BE2C (cell line): ENCODE measurements around the gene TESK2.
A peak's percentile ranks its signal among the peaks of the same experiment; 100 is the strongest.
"Not testable (repeated sequence)": the region's sequence is repeated elsewhere in the genome, so short reads cannot be mapped to it uniquely, and the experiment has no call there.

Experiments
- DNase-seq: peaks from one replicate; pipeline ENCODE4 v3.0.0-alpha.2; 2020
- H3K27me3 ChIP-seq: fragments of 250-450 bp; sonication (Bioruptor Pico); 2 replicates; pipeline ENCODE4 v1.5.1; 2020; ENCODE audit warnings: mild to moderate bottlenecking
- H3K36me3 ChIP-seq: fragments of 250-450 bp; sonication (Bioruptor Pico); 2 replicates; pipeline ENCODE4 v1.5.1; 2020; ENCODE audit warnings: mild to moderate bottlenecking
- H3K4me1 ChIP-seq: fragments of 250-450 bp; sonication (Bioruptor Pico); 2 replicates; pipeline ENCODE4 v1.5.1; 2020
- H3K4me3 ChIP-seq: 2 replicates; pipeline ENCODE4 v1.5.1; 2011; ENCODE audit warnings: low read depth, low read length
- H3K9me3 ChIP-seq: fragments of 250-450 bp; sonication (Bioruptor Pico); 2 replicates; pipeline ENCODE4 v1.5.1; 2020
- TF ChIP-seq, protein P1 (sequence below): IDR thresholded peaks from 2 replicates; pipeline ENCODE4 v1.5.1; 2012; ENCODE audit warnings: mild to moderate bottlenecking, low read depth, low read length

Gene TESK2

DNA sequence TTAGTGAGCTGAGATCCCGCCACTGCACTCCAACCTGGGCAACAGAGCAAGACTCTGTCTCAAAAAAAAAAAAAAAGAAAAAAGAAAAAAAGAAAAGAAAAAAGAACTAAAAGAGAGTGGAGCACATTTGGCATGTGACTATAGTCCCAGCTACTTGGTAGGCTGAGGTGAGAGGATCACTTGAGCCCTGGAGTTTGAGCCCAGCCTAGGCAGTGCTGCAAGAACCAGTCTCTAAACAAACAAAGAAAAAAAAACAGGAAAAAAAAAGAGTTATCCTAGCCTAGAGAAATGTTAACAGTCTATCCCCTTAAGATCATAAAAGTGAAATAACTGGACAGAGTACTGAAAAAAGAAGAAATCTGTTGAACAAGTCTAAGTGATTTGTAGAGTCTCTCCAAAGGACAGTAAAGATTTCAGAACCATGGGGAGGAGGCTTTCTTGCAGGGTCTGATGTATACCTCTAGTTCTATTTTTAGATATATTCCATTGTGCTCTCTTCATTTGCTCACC is 35.2 kb upstream of the TESK2 start:
- no peaks in the 10 kb centered on the region for H3K36me3 ChIP-seq
- no peaks in the 10 kb centered on the region for H3K4me1 ChIP-seq
- no peak for DNase-seq
- TF ChIP-seq, protein P1, sequence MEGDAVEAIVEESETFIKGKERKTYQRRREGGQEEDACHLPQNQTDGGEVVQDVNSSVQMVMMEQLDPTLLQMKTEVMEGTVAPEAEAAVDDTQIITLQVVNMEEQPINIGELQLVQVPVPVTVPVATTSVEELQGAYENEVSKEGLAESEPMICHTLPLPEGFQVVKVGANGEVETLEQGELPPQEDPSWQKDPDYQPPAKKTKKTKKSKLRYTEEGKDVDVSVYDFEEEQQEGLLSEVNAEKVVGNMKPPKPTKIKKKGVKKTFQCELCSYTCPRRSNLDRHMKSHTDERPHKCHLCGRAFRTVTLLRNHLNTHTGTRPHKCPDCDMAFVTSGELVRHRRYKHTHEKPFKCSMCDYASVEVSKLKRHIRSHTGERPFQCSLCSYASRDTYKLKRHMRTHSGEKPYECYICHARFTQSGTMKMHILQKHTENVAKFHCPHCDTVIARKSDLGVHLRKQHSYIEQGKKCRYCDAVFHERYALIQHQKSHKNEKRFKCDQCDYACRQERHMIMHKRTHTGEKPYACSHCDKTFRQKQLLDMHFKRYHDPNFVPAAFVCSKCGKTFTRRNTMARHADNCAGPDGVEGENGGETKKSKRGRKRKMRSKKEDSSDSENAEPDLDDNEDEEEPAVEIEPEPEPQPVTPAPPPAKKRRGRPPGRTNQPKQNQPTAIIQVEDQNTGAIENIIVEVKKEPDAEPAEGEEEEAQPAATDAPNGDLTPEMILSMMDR, result no peak
- no peaks in the 10 kb centered on the region for H3K9me3 ChIP-seq
- no peaks in the 10 kb centered on the region for H3K27me3 ChIP-seq
- H3K4me3 ChIP-seq, result no peak overlapping the region

DNA sequence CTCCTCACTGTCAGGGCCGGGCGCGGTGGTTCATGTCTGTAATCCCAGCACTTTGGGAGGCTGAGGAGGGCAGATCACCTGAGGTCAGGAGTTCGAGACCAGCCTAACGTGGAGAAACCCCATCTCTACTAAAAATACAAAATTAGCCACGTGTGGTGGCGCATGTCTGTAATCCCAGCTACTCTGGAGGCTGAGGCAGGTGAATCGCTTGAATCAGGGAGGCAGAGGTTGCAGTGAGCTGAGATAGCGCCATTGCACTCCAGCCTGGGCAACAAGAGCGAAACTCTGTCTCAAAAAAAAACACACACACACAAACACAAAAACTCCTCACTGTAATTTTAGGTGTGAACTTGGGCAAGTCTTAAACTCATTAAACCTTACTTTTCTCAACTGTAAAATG is 33.0 kb upstream of the TESK2 start:
- not testable (repeated sequence) for H3K27me3 ChIP-seq, H3K9me3 ChIP-seq, H3K36me3 ChIP-seq, H3K4me3 ChIP-seq, H3K4me1 ChIP-seq, DNase-seq

DNA sequence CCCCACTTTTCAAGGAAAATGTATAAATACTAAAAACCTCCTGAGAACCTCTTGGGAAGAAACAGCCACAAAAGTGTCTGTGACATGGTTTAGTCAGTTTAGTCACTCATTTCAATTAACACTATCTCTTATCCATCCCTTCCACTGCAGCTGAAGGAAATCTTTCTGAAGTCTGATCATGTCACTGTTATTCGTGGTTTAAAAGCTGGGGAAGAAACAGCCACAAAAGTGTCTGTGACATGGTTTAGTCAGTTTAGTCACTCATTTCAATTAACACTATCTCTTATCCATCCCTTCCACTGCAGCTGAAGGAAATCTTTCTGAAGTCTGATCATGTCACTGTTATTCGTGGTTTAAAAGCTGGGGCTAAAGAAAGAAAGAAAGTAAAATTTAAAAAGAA is 32.6 kb upstream of the TESK2 start:
- DNase-seq, H3K27me3 ChIP-seq, H3K9me3 ChIP-seq, H3K4me3 ChIP-seq, H3K36me3 ChIP-seq, H3K4me1 ChIP-seq: not testable (repeated sequence)

DNA sequence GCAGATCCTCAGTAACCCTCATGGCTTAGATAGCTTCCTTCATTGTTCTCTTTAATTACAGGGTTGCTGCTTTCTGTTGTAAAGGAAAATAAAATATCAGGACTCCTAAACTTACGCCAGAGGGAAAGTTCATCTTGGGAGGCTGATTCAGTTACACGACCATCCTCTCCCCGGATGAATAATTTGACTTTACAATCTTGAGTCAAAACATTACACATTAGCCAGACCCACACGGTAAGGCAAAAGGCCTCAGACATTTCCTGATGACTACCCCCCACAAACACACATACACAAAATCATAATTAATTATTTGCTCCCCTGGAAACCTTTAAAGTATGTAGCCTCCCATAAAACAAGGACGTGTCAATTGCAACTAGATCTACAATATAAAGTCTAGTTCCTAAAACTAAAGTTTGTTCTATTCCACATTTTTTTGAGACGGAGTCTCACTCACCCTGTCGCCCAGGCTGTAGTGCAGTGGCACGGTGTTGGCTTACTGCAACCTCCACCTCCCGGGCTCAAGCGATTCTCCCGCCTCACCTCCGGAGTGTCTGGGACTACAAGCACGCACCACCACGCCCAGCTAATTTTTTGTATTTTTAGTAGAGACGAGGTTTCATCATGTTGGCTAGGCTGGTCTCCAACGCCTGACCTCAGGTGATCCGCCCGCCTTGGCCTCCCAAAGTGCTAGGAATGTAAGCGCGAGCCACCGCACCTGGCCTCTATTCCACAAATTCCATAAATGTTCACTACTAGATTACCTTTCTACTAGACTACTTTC is 31.6 kb upstream of the TESK2 start:
- Histone ChIP-seq H3K4me1 (no peaks in the 10 kb centered on the region), H3K27me3 (no peaks in the 10 kb centered on the region), H3K36me3 (peaks cover 10% of the 10 kb centered on the region), H3K9me3 (no peaks in the 10 kb centered on the region), H3K4me3 (peak overlapping the region; percentile 85)
- DNase-seq, result no peak
- TF ChIP-seq, protein P1, result no peak

DNA sequence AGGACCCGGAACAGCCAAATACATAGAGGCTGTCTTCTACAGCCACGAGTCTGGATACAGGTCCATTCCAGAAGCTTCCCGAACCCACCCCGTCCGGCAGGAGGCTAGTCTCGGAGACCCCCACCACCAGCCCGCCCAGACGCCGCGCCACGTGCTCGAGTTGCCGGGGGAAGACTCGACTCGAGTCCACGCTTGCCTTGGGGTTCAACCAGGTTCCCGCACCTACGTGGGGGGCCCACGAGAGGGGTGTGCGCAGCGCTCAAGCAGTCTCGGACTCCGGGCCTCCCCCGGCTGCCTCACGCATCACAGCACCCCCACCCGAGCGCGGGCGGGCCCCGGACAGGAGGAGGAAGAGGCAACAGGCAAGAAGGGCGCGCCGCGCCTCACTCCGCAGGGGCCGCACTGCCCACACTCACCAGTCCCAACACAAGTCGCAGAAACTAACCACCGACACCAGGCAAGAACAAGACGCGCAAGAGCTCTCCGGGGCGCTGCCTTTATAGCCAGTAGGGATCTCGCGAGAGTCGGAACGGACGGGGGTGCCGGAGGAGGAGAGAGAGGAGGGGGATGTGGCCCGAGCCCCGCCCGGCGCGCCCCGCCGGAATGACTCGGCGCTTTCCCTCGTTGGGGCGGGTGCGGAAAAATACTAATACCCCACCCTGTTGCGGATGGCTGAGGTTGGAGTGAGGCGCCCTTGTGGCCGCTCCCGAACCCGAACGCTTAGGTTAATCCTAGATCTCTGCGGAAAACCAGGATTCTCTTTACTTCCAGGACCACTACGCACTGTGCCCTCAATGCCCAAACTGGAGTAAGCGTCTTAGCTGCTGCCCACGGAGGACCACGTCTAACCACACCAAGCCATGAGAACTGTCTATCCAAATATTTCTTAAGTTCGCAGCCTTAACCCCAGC is 30.7 kb upstream of the TESK2 start, which contains the start of gene PRDX1:
Gene PRDX1 (minus strand): TSS at position 472 of the 911 bp plus-strand sequence. CDS start 2,841 bp downstream, outside the sequence.
- Histone ChIP-seq H3K4me3 (peak within 1 kb of the TSS; percentile 85), H3K9me3 (no peaks in the 10 kb centered on the region), H3K27me3 (no peaks in the 10 kb centered on the region), H3K4me1 (no peaks in the 10 kb centered on the region), H3K36me3 (peaks cover 15% of the 10 kb centered on the region)
- TF ChIP-seq, protein P1, result no peak; the same call in 1 of the 2 replicates
- DNase-seq, result peak; percentile 92

DNA sequence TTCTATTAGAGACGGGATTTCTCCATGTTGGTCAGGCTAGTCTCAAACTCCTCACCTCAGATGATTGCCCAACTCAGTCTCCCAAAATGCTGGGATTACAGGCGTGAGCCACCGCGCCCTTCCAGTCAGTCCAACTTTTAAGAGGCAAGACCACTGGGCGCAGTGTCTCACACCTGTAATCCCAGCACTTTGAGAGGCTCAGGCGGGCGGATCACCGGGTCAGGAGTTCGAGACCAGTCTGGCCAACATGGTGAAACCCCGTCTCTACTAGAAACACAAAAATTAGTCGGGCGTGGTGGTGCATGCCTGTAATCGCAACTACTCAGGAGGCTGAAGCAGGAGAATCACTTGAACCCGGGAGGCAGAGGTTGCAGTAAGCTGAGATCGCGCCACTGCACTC is 28.8 kb upstream of the TESK2 start:
- not testable (repeated sequence) for H3K4me1 ChIP-seq, H3K27me3 ChIP-seq, DNase-seq, H3K9me3 ChIP-seq, H3K4me3 ChIP-seq
- peaks cover 30% of the 10 kb centered on the region for H3K36me3 ChIP-seq

DNA sequence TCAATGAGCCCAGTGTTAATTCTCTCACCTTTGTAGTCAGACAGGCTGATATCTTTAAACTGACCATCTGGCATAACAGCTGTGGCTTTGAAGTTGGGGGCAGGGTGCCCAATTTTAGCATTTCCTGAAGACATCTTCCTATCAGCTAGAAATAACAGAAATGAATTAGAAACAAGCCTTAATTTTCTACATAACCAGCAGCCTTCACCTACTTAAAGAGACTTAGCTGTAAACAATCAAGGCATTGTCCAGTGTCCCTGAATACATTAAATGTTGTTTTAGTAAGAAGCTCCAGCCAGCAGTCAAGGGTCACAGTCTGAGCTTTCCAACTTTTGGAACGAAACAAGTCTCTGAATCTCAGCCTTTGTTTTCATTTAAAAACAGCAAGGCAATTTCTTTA is 27.9 kb upstream of the TESK2 start:
- Histone ChIP-seq H3K9me3 (no peaks in the 10 kb centered on the region), H3K27me3 (no peaks in the 10 kb centered on the region), H3K4me3 (no peak overlapping the region), H3K4me1 (no peaks in the 10 kb centered on the region), H3K36me3 (peaks cover 37% of the 10 kb centered on the region)
- TF ChIP-seq, protein P1, result no peak
- DNase-seq, result no peak

DNA sequence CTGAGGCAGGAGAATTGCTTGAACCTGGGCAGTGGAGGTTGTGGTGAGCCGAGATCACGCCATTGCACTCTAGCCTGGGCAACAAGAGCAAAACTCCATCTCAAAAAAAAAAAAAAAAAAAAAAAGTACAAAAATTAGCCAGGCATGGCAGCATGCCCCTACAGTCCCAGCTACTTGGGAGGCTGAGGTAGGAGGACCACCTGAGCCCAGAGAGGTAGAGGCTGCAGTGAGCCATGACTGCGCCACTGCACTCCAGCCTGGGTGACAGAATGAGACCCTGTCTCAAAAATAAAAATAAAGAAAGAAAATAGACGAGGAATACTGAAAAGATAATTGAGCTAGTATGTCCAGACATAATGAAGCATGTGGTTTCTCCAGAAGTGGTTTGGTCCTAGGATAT is 27.4 kb upstream of the TESK2 start:
- H3K4me3 ChIP-seq, H3K9me3 ChIP-seq, DNase-seq, H3K27me3 ChIP-seq, H3K4me1 ChIP-seq: not testable (repeated sequence)
- H3K36me3 ChIP-seq, result peaks cover 38% of the 10 kb centered on the region
